GM18868 (cell line): ENCODE data around the gene ARHGAP15.

ENCODE experiments used
- ATAC-seq: cut with Tn5 transposase; IDR thresholded peaks from one replicate; pipeline ENCODE4 v1.9.1; 2021; ENCODE audit warnings: mild to moderate bottlenecking, moderate library complexity; ENCODE audit not compliant: unreplicated experiment

ARHGAP15 gene

GRCh38 chr2:143553261-143553660 lies 424.0 kb downstream of the ARHGAP15 start:
- ATAC-seq: no peak

GRCh38 chr2:143558665-143559064 lies 429.4 kb downstream of the ARHGAP15 start:
- no peak for ATAC-seq

- no peak for ATAC-seq
Measured at GRCh38 chr2:143559147-143559546, 429.9 kb downstream of the ARHGAP15 start.

DNA sequence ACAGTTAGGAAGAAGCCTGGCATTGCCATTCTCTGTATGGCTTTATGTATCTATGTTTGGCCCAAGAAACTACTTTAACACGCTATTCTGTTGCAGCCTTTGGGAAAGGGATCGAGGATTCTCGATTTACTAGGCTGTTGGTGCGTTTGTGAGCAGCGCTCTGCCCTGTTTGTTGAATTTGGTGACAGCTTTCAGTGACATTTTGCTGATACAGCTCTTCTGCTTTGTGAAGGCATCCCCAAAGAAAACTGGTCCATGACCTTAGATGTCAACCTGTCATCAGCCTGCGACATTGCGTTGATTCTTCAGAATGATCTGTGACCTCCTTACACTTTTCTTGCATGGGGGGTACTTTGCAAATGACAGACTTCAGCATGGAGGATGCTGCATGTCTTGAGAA lies 431.5 kb downstream of the ARHGAP15 start:
- no peak for ATAC-seq

GRCh38 chr2:143564419-143564818 lies 435.2 kb downstream of the ARHGAP15 start:
- ATAC-seq: peak; percentile 96

DNA sequence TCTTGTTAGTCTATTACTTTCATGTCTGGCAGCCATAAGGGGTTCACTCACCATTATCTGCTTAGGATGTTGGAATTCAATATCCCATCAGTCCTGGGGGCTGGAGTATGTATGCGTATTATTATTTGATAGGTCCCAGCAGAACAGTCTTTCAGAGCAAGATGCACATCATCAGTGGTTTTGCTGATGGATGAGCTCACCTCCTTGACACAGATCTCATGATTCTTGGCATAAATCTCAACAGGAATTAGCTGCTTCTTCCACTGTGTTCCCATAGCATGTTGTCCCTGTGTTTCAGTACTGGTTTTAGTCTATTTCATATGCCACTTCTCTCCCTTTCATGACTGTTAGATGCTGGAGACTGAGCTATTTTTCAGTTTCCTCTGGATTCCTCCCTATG lies 442.5 kb downstream of the ARHGAP15 start:
- ATAC-seq: no peak

GRCh38 chr2:143572421-143572820 lies 443.2 kb downstream of the ARHGAP15 start:
- no peak for ATAC-seq

DNA sequence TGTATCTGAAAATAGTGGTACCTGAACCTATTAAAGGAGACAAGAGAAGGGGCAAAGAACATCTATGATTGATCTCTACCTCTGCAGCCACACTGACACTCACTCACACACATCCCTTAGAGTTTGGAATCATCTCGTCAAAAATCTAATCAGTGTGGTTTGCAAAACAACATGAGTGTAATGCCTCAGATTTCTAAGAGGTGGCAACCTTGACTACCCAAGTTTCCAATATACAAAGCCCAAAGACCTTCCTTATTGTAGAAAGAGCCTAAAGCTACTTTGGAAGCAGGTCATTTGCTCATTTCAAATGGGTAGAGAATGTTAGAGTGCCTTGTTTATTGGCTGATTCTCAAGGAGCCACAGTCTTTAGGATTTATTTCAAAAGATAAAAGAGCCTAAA lies 444.9 kb downstream of the ARHGAP15 start:
- ATAC-seq: no peak

- no peak for ATAC-seq
Measured at GRCh38 chr2:143575340-143575739, 446.1 kb downstream of the ARHGAP15 start.

DNA sequence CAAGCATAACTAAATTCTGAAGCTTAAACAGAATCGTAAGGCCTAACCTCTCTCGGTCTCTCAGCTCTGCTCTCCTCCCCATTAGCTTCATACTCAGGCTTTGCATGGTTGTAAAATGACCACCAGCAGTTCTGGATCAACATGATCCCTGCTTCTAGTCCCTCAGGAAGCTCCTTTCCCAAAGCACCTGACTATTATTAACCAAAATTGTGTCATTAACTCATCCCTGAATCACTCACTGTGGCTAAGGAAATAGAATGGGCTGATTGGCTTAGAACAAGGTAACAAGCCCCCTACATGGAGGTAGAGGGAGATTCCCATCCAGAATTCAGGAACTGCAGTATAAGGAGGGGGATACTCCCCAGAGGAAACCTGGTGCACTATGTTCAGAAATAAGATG lies 448.3 kb downstream of the ARHGAP15 start:
- no peak for ATAC-seq

DNA sequence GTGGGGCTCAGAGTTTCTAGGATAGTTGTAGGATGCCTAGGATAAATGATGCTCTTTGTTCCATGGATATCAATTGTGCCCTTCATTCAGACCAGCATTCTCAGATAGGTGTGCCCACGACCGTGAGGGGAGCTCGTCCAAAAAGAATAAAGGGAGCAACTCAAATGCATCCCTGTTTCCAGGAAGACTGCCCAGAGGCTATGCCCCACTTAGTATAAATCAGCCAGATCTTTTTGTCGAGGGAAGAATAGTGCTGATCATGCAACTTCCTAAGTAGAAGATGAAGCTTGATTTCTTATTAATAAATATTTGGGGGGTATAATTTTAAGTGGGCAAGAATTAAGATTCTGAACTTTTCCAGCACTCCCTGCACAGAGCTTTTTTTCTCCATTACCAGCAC lies 450.2 kb downstream of the ARHGAP15 start:
- no peak for ATAC-seq

DNA sequence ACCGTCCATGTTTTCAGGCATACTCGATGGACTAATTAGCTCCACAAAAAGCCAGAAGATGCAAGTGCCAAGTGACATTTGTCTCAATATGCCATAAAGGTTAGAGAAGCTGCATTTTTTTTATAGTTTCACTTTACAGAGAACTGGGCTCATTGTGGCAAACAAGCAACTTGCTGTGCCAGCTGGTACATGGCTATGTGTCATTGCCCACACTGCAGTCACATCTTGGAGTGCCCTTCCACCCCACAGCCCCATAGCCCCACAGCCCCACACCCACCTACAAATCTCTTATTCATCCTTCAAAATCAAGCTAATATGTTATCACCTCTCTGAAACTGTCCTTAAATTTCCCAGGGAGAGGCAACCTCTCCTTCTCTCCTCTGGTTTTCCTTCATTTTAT lies 451.9 kb downstream of the ARHGAP15 start:
- no peak for ATAC-seq

- ATAC-seq: no peak
Measured at GRCh38 chr2:143582046-143582747, 453.0 kb downstream of the ARHGAP15 start.

GRCh38 chr2:143584936-143585335 lies 455.7 kb downstream of the ARHGAP15 start:
- ATAC-seq: no peak

DNA sequence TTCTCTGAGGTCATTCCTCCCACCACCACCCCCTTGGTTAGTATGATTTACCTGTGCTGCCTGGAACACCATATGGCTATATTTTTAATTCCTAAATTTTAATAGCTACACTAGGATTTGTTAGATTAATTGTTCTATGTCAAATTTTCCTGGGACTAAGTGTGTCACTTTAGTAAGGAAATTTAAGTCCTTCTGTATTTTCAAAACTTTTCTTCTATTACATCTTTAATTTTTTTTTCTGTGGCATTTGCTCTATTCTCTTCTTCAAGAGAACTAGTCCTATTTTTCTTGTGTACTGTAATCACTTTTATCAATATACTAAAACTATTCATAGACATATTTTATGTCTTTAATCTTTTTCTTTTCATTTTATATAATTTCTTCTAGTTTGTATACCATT lies 456.9 kb downstream of the ARHGAP15 start:
- no peak for ATAC-seq

GRCh38 chr2:143588746-143589145 lies 459.5 kb downstream of the ARHGAP15 start:
- no peak for ATAC-seq

DNA sequence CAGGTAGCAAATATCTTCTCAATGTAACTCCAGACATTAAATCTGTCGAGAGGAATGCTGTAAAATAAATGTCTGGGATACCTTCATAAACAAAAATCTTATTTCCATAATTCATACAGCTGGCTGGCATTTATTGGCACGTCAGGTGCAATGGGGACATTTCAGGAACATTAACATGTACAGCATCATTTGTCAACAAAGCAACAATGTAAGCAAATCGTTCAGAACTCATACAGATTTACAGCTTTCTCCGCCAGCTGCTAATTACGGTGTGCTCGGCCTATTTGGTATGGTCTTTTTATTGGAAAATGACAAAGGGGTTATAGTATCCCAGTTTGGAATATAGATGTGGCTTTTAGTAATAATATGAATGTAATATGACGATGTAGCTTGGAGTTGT lies 464.9 kb downstream of the ARHGAP15 start:
- ATAC-seq: no peak

GRCh38 chr2:143594745-143595144 lies 465.5 kb downstream of the ARHGAP15 start:
- ATAC-seq: no peak

GRCh38 chr2:143600116-143600515 lies 470.9 kb downstream of the ARHGAP15 start:
- no peak for ATAC-seq

- no peak for ATAC-seq
Measured at GRCh38 chr2:143601828-143602227, 472.6 kb downstream of the ARHGAP15 start.

- no peak for ATAC-seq
Measured at GRCh38 chr2:143603035-143603655, 473.9 kb downstream of the ARHGAP15 start.

GRCh38 chr2:143603846-143604565 lies 474.8 kb downstream of the ARHGAP15 start:
- no peak for ATAC-seq
